GM10266 (cell line): ENCODE measurements around the gene ZNF584.

Experiments used
- DNase-seq: peaks from one replicate; pipeline ENCODE4 v3.0.0; 2012; ENCODE audit errors: extremely low spot score
- CTCF ChIP-seq: IDR thresholded peaks from 2 replicates; pipeline ENCODE4 v1.5.1; 2012; ENCODE audit warnings: mild to moderate bottlenecking, low read depth; ENCODE audit not compliant: control insufficient read depth, insufficient read depth; ENCODE audit errors: missing control alignments

The ZNF584 gene

GRCh38 chr19:58408152-58409009, at the start of gene ZNF584:
Gene ZNF584, plus strand, starts transcription at chr19:58408649. Its CDS starts 499 bp downstream, at chr19:58409148.
- DNase-seq, result peak; percentile 96
- peak; percentile 29 for TF ChIP-seq CTCF

GRCh38 chr19:58361900-58362271, 46.6 kb upstream of the ZNF584 start:
- no peak for TF ChIP-seq CTCF
- DNase-seq, result peak; percentile 75

- TF ChIP-seq CTCF, result peak; percentile 6
- DNase-seq, result peak; percentile 100
Measured at GRCh38 chr19:58362272-58362994, 46.0 kb upstream of the ZNF584 start, which contains the start of gene ZNF497. Gene ZNF497, minus strand, starts transcription at chr19:58362751. Its CDS starts 5,116 bp downstream, at chr19:58357635.

GRCh38 chr19:58364146-58364545, 44.3 kb upstream of the ZNF584 start:
- TF ChIP-seq CTCF, result no peak
- no peak for DNase-seq

GRCh38 chr19:58366585-58367430, 41.6 kb upstream of the ZNF584 start:
- no peak for TF ChIP-seq CTCF
- DNase-seq, result no peak

GRCh38 chr19:58367698-58368454, 40.6 kb upstream of the ZNF584 start:
- TF ChIP-seq CTCF, result no peak
- no peak for DNase-seq
